ENCODE measurements around the gene ZW10. TPM values are rescaled to one million over a fixed set of nuclear protein-coding genes. Genes with fewer than 3 reads are reported as not detected.

The ZW10 gene
- total and polyA plus RNA-seq, 2 of the 13 experiments (the other 11 are each of a cell fraction or from before 2014, with no cell fraction given) = 5.8 to 31.3 TPM

GRCh38 chr11:113781682-113782081 lies 8.2 kb upstream of the ZW10 start:
- H3K4me1 ChIP-seq (ENCODE audit: insufficient read depth, low read length) = peaks cover 7% of the 10 kb centered on the region; the same call in 1 of the 2 replicates
- CTCF ChIA-PET (ENCODE audit: low intra/inter-chr PET ratio, low total read pairs) = no interaction called here
- in situ Hi-C loops (cut with HindIII; ENCODE audit: extremely low pct_ligation_motif_present, low pct_unique_long_range_greater_than_20kb) = no loop called here
- peaks cover 0 to 7% of the 10 kb centered on the region in 2 experiments; a peak in 2 of 5 replicates for H3K27me3 ChIP-seq (ENCODE audit: control insufficient read depth in 1 of 2, insufficient read depth in 2 of 2, low read length in 2 of 2)
- H3K79me2 ChIP-seq (ENCODE audit: insufficient read depth, low read length) = no peaks in the 10 kb centered on the region
- no peaks in the 10 kb centered on the region for H4K20me1 ChIP-seq (ENCODE audit: insufficient read depth, low read length)
- no TSS peak for BruUV-seq (replicated peaks)
- WGBS (ENCODE audit: low lambda C conversion rate) = 0% methylated on average over 4 of the region's 5 CpGs
- H3K27ac ChIP-seq (ENCODE audit: extremely low read length, insufficient read depth, low read length) = no peak overlapping the region
- DNase-seq (ENCODE audit: low spot score) (no peak), FAIRE-seq (no peak), ATAC-seq (peak; percentile 56; the same call in 2 of the 3 replicates)
- no peak overlapping the region for H3K4me3 ChIP-seq (replicated peaks in 1 of 3; ENCODE audit: insufficient read depth in 1 of 3, low read depth in 2 of 3, low read length in 3 of 3)
- TF ChIP-seq NFATC3 (CRISPR knock-in tag; IDR thresholded peaks at IDR 0.05) = no peak
- no peak for TF ChIP-seq ZNF557 (CRISPR knock-in tag; IDR thresholded peaks at IDR 0.05)
- no peak for TF ChIP-seq KDM2A (CRISPR knock-in tag; IDR thresholded peaks at IDR 0.05; ENCODE audit: borderline replicate concordance, low read depth)
- TF ChIP-seq PHF8 (CRISPR knock-in tag; IDR thresholded peaks at IDR 0.05) = no peak
- TF ChIP-seq, protein P1, sequence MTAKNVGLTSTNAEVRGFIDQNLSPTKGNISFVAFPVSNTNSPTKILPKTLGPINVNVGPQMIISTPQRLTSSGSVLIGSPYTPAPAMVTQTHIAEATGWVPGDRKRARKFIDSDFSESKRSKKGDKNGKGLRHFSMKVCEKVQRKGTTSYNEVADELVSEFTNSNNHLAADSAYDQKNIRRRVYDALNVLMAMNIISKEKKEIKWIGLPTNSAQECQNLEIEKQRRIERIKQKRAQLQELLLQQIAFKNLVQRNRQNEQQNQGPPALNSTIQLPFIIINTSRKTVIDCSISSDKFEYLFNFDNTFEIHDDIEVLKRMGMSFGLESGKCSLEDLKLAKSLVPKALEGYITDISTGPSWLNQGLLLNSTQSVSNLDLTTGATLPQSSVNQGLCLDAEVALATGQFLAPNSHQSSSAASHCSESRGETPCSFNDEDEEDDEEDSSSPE (CRISPR knock-in tag; IDR thresholded peaks at IDR 0.05) = no peak
- no peak for TF ChIP-seq ZNF782 (CRISPR knock-in tag; IDR thresholded peaks at IDR 0.05; ENCODE audit: borderline replicate concordance)
- TF ChIP-seq MAFF (IDR thresholded peaks at IDR 0.05; ENCODE audit: low read depth, low read length) = no peak
- no peak for TF ChIP-seq FOXJ3 (CRISPR knock-in tag; IDR thresholded peaks at IDR 0.05; ENCODE audit: borderline replicate concordance)
- TF ChIP-seq SAP130 (CRISPR knock-in tag; IDR thresholded peaks at IDR 0.05; ENCODE audit: low read depth) = no peak
- no peak for TF ChIP-seq ZNF235 (CRISPR knock-in tag; IDR thresholded peaks at IDR 0.05; ENCODE audit: borderline replicate concordance)
- no peak for TF ChIP-seq MTF1 (CRISPR knock-in tag; IDR thresholded peaks at IDR 0.05)
- TF ChIP-seq ZFP36L2 (CRISPR knock-in tag; IDR thresholded peaks at IDR 0.05) = no peak
- no peak for TF ChIP-seq HHEX (CRISPR knock-in tag; IDR thresholded peaks at IDR 0.05)
- no peak overlapping the region for H3K9ac ChIP-seq (ENCODE audit: insufficient read depth, low read depth, low read length)
- no peak overlapping the region for H3K4me2 ChIP-seq (ENCODE audit: low read depth, low read length)
- H3K36me3 ChIP-seq (replicated peaks in 1 of 2; ENCODE audit: control insufficient read depth in 1 of 2, insufficient read depth in 2 of 2, low read length in 2 of 2) = no peaks in the 10 kb centered on the region
- intact Hi-C loops (cut with micrococcal nuclease; ENCODE audit: unreplicated experiment) = no loop called here
- POLR2A ChIA-PET = no interaction called here
- no peaks in the 10 kb centered on the region for H3K9me3 ChIP-seq (ENCODE audit: low read length)
- H2AFZ ChIP-seq (ENCODE audit: low read length) = no peak overlapping the region

Measured in HepG2 (cell line).